ENCODE measurements around the gene DCN. TPM values are rescaled to one million over a fixed set of nuclear protein-coding genes. Genes with fewer than 3 reads are reported as not detected.

DCN gene
- total RNA-seq, 1 donor, result 1,400 TPM

DNA sequence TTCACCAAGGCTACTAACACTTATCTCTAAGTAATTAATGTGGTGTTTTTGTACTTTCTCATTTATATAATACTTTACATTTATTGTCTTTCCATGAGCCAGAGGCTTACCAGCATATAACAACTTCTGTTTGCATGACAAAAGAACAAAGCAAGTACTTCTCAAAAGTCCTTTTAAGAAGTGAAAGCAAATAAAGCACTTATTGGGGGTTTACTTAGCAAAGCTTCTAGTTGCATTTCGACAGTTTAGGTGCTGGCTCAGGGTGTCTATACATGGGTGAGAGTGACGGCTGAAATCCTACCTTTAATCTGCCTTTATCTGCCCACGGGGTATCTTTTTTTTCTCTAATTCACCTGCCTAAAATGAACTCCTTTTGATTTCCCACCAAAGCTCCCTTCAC, 21.0 kb upstream of the DCN start:
- Histone ChIP-seq H2AFZ (ENCODE audit: low read length) (peak overlapping the region; percentile 23), H3K27ac (ENCODE audit: low read depth, low read length) (no peak overlapping the region)

DNA sequence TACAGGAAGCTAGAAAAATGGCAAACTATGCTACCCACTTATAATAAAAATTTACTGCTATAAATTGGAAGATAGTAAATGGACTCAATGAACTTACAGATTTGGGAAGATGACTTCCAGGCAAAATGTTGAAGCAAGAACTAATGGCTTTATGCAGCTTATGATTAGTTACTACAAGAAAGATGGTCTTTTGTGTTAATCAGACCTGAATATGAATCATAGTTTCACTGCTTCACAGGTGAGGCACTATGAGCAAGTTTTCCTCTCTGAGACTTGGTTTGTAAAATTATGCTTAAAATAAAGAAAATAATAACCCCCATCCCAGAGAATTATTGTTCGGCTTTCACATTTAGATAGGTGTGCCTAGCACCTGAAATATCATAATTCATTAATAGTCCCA, 19.8 kb upstream of the DCN start:
- Histone ChIP-seq H3K36me3 (ENCODE audit: insufficient read depth, low read length) (no peaks in the 10 kb centered on the region), H3K4me3 (ENCODE audit: insufficient read depth, low read length) (no peak overlapping the region), H3K9me3 (ENCODE audit: low read depth, low read length) (no peaks in the 10 kb centered on the region), H3K4me1 (ENCODE audit: insufficient read depth, low read length) (peaks cover 6% of the 10 kb centered on the region), H4K20me1 (ENCODE audit: insufficient read depth, low read length) (no peaks in the 10 kb centered on the region), H2AFZ (ENCODE audit: low read length) (no peak overlapping the region), H3K27ac (ENCODE audit: low read depth, low read length) (no peak overlapping the region), H3K27me3 (ENCODE audit: insufficient read depth, low read length) (no peaks in the 10 kb centered on the region), H3K79me2 (ENCODE audit: insufficient read depth, low read length) (no peaks in the 10 kb centered on the region), H3K4me2 (ENCODE audit: insufficient read depth, low read length) (no peak overlapping the region)
- TF ChIP-seq, protein P1, sequence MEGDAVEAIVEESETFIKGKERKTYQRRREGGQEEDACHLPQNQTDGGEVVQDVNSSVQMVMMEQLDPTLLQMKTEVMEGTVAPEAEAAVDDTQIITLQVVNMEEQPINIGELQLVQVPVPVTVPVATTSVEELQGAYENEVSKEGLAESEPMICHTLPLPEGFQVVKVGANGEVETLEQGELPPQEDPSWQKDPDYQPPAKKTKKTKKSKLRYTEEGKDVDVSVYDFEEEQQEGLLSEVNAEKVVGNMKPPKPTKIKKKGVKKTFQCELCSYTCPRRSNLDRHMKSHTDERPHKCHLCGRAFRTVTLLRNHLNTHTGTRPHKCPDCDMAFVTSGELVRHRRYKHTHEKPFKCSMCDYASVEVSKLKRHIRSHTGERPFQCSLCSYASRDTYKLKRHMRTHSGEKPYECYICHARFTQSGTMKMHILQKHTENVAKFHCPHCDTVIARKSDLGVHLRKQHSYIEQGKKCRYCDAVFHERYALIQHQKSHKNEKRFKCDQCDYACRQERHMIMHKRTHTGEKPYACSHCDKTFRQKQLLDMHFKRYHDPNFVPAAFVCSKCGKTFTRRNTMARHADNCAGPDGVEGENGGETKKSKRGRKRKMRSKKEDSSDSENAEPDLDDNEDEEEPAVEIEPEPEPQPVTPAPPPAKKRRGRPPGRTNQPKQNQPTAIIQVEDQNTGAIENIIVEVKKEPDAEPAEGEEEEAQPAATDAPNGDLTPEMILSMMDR (IDR thresholded peaks at IDR 0.05; ENCODE audit: extremely low read depth, low read depth, low read length), result no peak
- DNase-seq (ENCODE audit: insufficient read length, low spot score, missing footprints), result no peak

More for the DNA sequence above, 21.0 kb upstream of the DCN start:
- no peaks in the 10 kb centered on the region for H3K27me3 ChIP-seq (ENCODE audit: insufficient read depth, low read length)
- H3K4me1 ChIP-seq (ENCODE audit: insufficient read depth, low read length), result peaks cover 6% of the 10 kb centered on the region
- TF ChIP-seq, protein P1 (IDR thresholded peaks at IDR 0.05; ENCODE audit: extremely low read depth, low read depth, low read length), result no peak
- H3K4me3 ChIP-seq (ENCODE audit: insufficient read depth, low read length), result no peak overlapping the region
- H3K4me2 ChIP-seq (ENCODE audit: insufficient read depth, low read length), result no peak overlapping the region
- no peak for DNase-seq (ENCODE audit: insufficient read length, low spot score, missing footprints)
- no peaks in the 10 kb centered on the region for H3K36me3 ChIP-seq (ENCODE audit: insufficient read depth, low read length)
- no peaks in the 10 kb centered on the region for H3K9me3 ChIP-seq (ENCODE audit: low read depth, low read length)
- no peaks in the 10 kb centered on the region for H3K79me2 ChIP-seq (ENCODE audit: insufficient read depth, low read length)
- no peaks in the 10 kb centered on the region for H4K20me1 ChIP-seq (ENCODE audit: insufficient read depth, low read length)

DNA sequence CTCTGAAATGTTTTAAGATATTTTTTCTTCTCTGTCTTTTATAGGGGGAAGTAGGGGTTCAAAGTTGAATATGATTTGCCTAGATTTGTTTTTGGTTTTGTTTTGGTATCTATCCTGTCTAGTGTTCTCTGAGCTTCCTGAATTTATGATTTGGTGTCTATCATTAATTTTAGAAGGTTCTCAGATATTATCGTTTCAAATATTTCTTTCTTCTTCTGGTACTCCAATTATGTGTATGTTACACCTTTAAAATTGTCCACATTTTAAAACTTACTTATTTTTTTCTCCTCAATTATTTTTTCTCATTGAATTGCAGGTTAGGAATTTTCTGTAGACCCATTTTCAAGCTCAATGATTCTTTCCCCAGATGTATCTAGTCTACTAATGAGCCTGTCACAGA, 13.8 kb upstream of the DCN start:
- Histone ChIP-seq H3K27ac (ENCODE audit: low read depth, low read length) (no peak overlapping the region), H3K4me2 (ENCODE audit: insufficient read depth, low read length) (no peak overlapping the region), H2AFZ (ENCODE audit: low read length) (no peak overlapping the region), H3K4me3 (ENCODE audit: insufficient read depth, low read length) (no peak overlapping the region), H3K36me3 (ENCODE audit: insufficient read depth, low read length) (no peaks in the 10 kb centered on the region), H4K20me1 (ENCODE audit: insufficient read depth, low read length) (no peaks in the 10 kb centered on the region), H3K4me1 (ENCODE audit: insufficient read depth, low read length) (no peaks in the 10 kb centered on the region), H3K9me3 (ENCODE audit: low read depth, low read length) (no peaks in the 10 kb centered on the region), H3K27me3 (ENCODE audit: insufficient read depth, low read length) (no peaks in the 10 kb centered on the region), H3K79me2 (ENCODE audit: insufficient read depth, low read length) (no peaks in the 10 kb centered on the region)
- DNase-seq (ENCODE audit: insufficient read length, low spot score, missing footprints), result no peak
- TF ChIP-seq, protein P1 (IDR thresholded peaks at IDR 0.05; ENCODE audit: extremely low read depth, low read depth, low read length), result no peak

DNA sequence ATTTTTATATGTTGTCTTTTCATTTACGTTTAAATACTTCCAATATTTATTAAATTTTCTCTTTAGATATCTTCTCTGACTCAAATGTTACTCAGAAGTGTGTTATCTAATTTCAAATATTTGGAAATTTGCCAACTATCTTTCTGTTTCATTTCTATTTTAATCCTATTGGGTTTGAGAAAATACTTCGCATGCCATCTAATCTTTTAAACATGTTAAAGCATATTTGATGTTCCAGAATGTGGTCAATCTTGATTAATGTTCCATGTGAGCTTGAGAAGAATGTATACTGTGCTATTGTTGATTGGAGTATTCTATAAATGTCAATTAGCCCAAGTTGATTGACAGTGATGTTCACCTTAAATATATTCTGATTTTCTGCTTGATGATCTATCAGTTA, 11.9 kb upstream of the DCN start:
- Histone ChIP-seq H3K4me3 (ENCODE audit: insufficient read depth, low read length) (no peak overlapping the region), H3K9me3 (ENCODE audit: low read depth, low read length) (no peaks in the 10 kb centered on the region), H3K27me3 (ENCODE audit: insufficient read depth, low read length) (no peaks in the 10 kb centered on the region), H3K36me3 (ENCODE audit: insufficient read depth, low read length) (no peaks in the 10 kb centered on the region), H3K79me2 (ENCODE audit: insufficient read depth, low read length) (no peaks in the 10 kb centered on the region), H3K4me2 (ENCODE audit: insufficient read depth, low read length) (no peak overlapping the region), H2AFZ (ENCODE audit: low read length) (no peak overlapping the region), H4K20me1 (ENCODE audit: insufficient read depth, low read length) (no peaks in the 10 kb centered on the region), H3K27ac (ENCODE audit: low read depth, low read length) (no peak overlapping the region), H3K4me1 (ENCODE audit: insufficient read depth, low read length) (peaks cover 5% of the 10 kb centered on the region)
- TF ChIP-seq, protein P1 (IDR thresholded peaks at IDR 0.05; ENCODE audit: extremely low read depth, low read depth, low read length), result no peak
- no peak for DNase-seq (ENCODE audit: insufficient read length, low spot score, missing footprints)

All from osteoblast (primary cell).